Left ventricle myocardium inferior (tissue), 1 donor: ENCODE measurements around the gene BTAF1. TPM values are rescaled to one million over a fixed set of nuclear protein-coding genes. Genes with fewer than 3 reads are reported as not detected.

Experiments
- DNase-seq: peaks from one replicate; pipeline ENCODE4 v3.0.0-alpha.2; 2020
- H3K27ac ChIP-seq: fragments of 200-600 bp; replicated peaks from 2 replicates; pipeline ENCODE4 v1.8.0; 2021
- H3K27me3 ChIP-seq: fragments of 200-600 bp; 2 replicates; pipeline ENCODE4 v1.8.0; 2021; ENCODE audit warnings: low read depth
- H3K36me3 ChIP-seq: fragments of 200-600 bp; 2 replicates; pipeline ENCODE4 v1.8.0; 2021
- H3K4me1 ChIP-seq: fragments of 200-600 bp; 2 replicates; pipeline ENCODE4 v1.8.0; 2021
- H3K4me3 ChIP-seq: fragments of 200-600 bp; 2 replicates; pipeline ENCODE4 v1.8.0; 2021; ENCODE audit warnings: mild to moderate bottlenecking, moderate library complexity
- H3K9me3 ChIP-seq: fragments of 200-600 bp; replicated peaks from 2 replicates; pipeline ENCODE4 v1.8.0; 2021
- intact Hi-C: fragments of 100-400 bp; cut with micrococcal nuclease; formaldehyde crosslinking; loops from one replicate; pipeline ENCODE4 v1.11.0; 2022
- total RNA-seq: library from RNA; stranded (reverse); fragmentation: NEBNext Ultra II Directional; extraction: Animal tissue kit (Norgen Biotek cat#: 25700); gene quantifications from one replicate; pipeline ENCODE4 v1.2.1, GENCODE V29; 2021
- TF ChIP-seq, protein P1 (sequence below): fragments of 200-600 bp; IDR thresholded peaks from 2 replicates; pipeline ENCODE4 v1.8.0; 2021; ENCODE audit warnings: antibody characterized with exemption, mild to moderate bottlenecking, borderline replicate concordance
- donor health status: DM: no; HTN: yes; CAD: no; lungs with severe emphysema.

Gene BTAF1
- total RNA-seq, 1 donor from 2014 or later: 11.7 TPM

DNA sequence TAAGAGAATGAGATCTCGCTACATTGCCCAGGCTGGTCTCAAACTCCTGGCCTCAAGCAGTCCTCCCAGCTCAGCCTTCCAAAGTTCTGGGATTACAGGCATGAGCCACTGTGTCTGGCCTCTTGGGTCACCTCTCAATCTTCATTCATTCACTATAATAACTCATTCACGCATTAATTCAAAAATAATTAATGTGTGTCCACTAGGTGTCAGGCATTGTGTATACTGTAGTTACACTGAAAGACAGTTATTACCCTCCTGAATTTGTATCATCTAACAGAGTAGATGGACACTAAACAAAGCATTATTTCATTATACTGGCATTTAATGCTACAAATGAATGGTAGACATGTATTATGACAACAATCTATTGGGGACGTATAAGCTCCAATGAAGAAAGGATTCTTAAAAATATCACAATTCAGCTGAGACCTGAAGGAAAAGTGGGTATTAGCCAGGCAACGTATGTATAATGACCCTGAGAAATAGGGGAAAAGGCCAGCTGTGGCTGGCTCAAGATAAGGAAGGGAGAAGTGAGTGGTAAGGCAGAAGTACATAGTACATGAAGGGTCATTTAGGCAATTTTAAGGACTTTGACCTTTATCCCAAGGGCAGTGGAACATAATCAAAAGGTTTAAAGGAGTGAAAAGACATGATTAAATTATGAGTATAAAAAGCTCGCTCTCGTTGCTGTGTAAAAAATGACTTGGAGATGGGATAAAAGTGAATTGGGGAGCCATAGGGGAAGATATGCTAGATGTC, 150.7 kb downstream of the BTAF1 start:
- Histone ChIP-seq H3K36me3 (peaks cover 10% of the 10 kb centered on the region), H3K4me1 (peaks cover 8% of the 10 kb centered on the region), H3K9me3 (no peaks in the 10 kb centered on the region), H3K27ac (no peak overlapping the region), H3K4me3 (no peak overlapping the region), H3K27me3 (no peaks in the 10 kb centered on the region)
- no peak for DNase-seq
- intact Hi-C loops: no loop called here
- TF ChIP-seq, protein P1, sequence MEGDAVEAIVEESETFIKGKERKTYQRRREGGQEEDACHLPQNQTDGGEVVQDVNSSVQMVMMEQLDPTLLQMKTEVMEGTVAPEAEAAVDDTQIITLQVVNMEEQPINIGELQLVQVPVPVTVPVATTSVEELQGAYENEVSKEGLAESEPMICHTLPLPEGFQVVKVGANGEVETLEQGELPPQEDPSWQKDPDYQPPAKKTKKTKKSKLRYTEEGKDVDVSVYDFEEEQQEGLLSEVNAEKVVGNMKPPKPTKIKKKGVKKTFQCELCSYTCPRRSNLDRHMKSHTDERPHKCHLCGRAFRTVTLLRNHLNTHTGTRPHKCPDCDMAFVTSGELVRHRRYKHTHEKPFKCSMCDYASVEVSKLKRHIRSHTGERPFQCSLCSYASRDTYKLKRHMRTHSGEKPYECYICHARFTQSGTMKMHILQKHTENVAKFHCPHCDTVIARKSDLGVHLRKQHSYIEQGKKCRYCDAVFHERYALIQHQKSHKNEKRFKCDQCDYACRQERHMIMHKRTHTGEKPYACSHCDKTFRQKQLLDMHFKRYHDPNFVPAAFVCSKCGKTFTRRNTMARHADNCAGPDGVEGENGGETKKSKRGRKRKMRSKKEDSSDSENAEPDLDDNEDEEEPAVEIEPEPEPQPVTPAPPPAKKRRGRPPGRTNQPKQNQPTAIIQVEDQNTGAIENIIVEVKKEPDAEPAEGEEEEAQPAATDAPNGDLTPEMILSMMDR: peak; percentile 33

DNA sequence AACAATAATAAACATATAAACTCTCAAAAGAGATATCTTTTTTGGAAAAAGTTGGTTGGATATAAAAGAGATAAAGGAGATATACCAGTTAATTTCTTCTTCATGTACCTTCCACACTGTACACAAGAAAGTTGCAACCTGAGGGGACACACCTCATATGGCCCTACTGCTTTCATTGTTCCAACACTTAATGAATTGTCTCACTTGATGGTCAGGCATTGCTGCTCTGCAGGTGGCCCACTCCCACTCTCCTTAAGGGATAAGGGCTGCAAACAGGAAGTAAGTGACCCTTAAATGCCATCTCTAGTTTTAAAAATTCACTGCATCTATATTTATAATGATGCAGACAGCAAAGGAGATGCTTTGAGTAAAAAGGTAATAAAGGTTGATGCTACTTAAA, 152.3 kb downstream of the BTAF1 start:
- H3K36me3 ChIP-seq: peaks cover 25% of the 10 kb centered on the region
- intact Hi-C loops: no loop called here
- peaks cover 7% of the 10 kb centered on the region for H3K4me1 ChIP-seq
- H3K4me3 ChIP-seq: no peak overlapping the region
- H3K9me3 ChIP-seq: no peaks in the 10 kb centered on the region
- no peak overlapping the region for H3K27ac ChIP-seq
- H3K27me3 ChIP-seq: no peaks in the 10 kb centered on the region
- DNase-seq: no peak
- TF ChIP-seq, protein P1: no peak

DNA sequence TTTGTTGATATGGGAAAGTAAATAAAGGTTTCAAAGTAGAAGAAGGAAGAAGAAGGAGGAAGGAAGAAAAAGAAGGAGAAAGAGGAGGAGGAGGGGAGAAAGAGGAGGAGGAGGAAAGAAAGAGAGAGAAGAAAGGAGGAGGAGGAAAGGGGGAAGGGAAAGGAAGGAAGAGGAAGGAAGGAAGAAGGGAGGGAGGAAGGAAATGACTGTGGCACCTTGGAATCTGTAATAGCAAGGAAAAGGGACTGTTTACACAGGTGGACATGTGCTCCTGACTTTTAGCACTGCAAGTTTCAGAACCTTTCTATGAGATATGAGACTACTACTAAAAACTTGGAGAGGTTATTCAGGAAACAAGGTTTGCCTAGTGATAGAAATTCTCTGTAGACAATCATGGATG, 153.2 kb downstream of the BTAF1 start:
- no peak for DNase-seq
- TF ChIP-seq, protein P1: no peak
- H3K27ac ChIP-seq: no peak overlapping the region
- intact Hi-C loops: no loop called here
- peaks cover 32% of the 10 kb centered on the region for H3K36me3 ChIP-seq
- H3K4me3 ChIP-seq: no peak overlapping the region
- H3K27me3 ChIP-seq: no peaks in the 10 kb centered on the region
- H3K4me1 ChIP-seq: peaks cover 7% of the 10 kb centered on the region
- H3K9me3 ChIP-seq: no peaks in the 10 kb centered on the region

DNA sequence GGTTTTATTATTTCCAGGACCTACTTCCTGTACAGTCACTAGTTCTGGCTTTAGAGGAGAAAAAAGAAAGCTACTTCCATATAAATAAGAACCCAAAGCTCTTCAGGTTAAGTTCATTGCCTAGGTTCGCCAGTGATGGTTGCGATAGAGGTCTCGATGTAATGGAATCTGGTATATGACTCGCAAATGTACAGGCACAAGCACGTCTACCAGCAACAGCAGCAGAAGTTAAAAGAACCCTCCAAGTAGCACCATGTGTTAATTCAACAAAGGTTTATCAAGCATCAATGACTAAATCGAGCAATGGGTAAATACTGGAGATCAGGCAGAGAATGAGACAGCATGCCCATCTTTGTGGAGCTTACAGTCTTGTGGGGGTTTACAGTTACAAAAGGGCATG, 155.4 kb downstream of the BTAF1 start:
- TF ChIP-seq, protein P1: no peak
- Histone ChIP-seq H3K27ac (no peak overlapping the region), H3K9me3 (no peaks in the 10 kb centered on the region), H3K4me1 (peaks cover 25% of the 10 kb centered on the region), H3K27me3 (no peaks in the 10 kb centered on the region), H3K36me3 (peaks cover 32% of the 10 kb centered on the region), H3K4me3 (no peak overlapping the region)
- intact Hi-C loops: no loop called here
- no peak for DNase-seq

Other genes starting within 250 kb of the BTAF1 start
- gene TNKS2, start 125.3 kb upstream of the BTAF1 start, total RNA-seq: 13.8 TPM
- 0.22 TPM for gene FGFBP3, start 14.3 kb upstream of the BTAF1 start, total RNA-seq